Neural cell (in vitro differentiated cells): Measurements from ENCODE around the gene CCDC185. TPM values are rescaled to one million over a fixed set of nuclear protein-coding genes. Genes with fewer than 3 reads are reported as not detected.

Experiments used
- H2AFZ ChIP-seq: fragments of 200-600, 300-800 bp; sonication (generic), shearing (Covaris generic); 2 replicates; pipeline ENCODE4 v1.6.0; 2014; ENCODE audit warnings: low read depth, mild to moderate bottlenecking, antibody characterized with exemption, low read length, moderate library complexity
- H3F3A ChIP-seq: fragments of 200-600 bp; shearing (Covaris generic); 2 replicates; pipeline ENCODE4 v1.6.1; 2016; ENCODE audit warnings: mild to moderate bottlenecking, moderate library complexity, mixed read lengths, antibody characterized with exemption, low read length; ENCODE audit not compliant: insufficient read depth, poor library complexity, severe bottlenecking
- H3K27ac ChIP-seq: fragments of 200-600, 300-800 bp; sonication (generic), shearing (Covaris generic); 2 replicates; pipeline ENCODE4 v1.5.1; 2014; ENCODE audit warnings: mild to moderate bottlenecking, low read length, moderate library complexity
- H3K27me3 ChIP-seq: fragments of 300-800, 200-600 bp; sonication (generic), shearing (Covaris generic); 2 replicates; pipeline ENCODE4 v1.6.0; 2014; ENCODE audit warnings: mild to moderate bottlenecking, low read depth, low read length, moderate library complexity; ENCODE audit not compliant: insufficient read depth
- H3K36me3 ChIP-seq: fragments of 300-800, 200-600 bp; sonication (generic), shearing (Covaris generic); 2 replicates; pipeline ENCODE4 v1.5.1; 2014; ENCODE audit warnings: mild to moderate bottlenecking, antibody characterized with exemption, low read length, moderate library complexity; ENCODE audit not compliant: insufficient read depth
- H3K4me2 ChIP-seq: fragments of 300-800, 200-600 bp; sonication (generic), shearing (Covaris generic); 2 replicates; pipeline ENCODE4 v1.6.0; 2014; ENCODE audit warnings: mild to moderate bottlenecking, low read length
- H3K4me3 ChIP-seq: fragments of 300-800, 200-600 bp; sonication (generic), shearing (Covaris generic); 2 replicates; pipeline ENCODE4 v1.5.1; 2014; ENCODE audit warnings: mild to moderate bottlenecking, low read length, moderate library complexity
- H3K79me2 ChIP-seq: fragments of 200-600 bp; shearing (Covaris generic); replicated peaks from 2 replicates; pipeline ENCODE4 v1.6.0; 2014; ENCODE audit warnings: mild to moderate bottlenecking, low read length, moderate library complexity; ENCODE audit not compliant: insufficient read depth
- H3K9ac ChIP-seq: fragments of 300-800, 200-600 bp; sonication (generic), shearing (Covaris generic); 2 replicates; pipeline ENCODE4 v1.6.1; 2016; ENCODE audit warnings: mild to moderate bottlenecking, low read length, mixed read lengths
- H3K9me2 ChIP-seq: fragments of 200-600 bp; shearing (Covaris generic); 2 replicates; pipeline ENCODE4 v1.6.1; 2016; ENCODE audit warnings: mild to moderate bottlenecking, low read length, mixed read lengths; ENCODE audit not compliant: insufficient read depth
- H3K9me3 ChIP-seq: fragments of 200-600, 300-800 bp; sonication (generic), shearing (Covaris generic); 2 replicates; pipeline ENCODE4 v1.6.1; 2016; ENCODE audit warnings: mild to moderate bottlenecking, mixed run types, low read length, moderate library complexity, mixed read lengths
- H4K20me1 ChIP-seq: fragments of 200-600 bp; shearing (Covaris generic); 2 replicates; pipeline ENCODE4 v1.6.1; 2016; ENCODE audit warnings: mild to moderate bottlenecking, mixed run types; ENCODE audit not compliant: insufficient read depth
- CTCF ChIP-seq: fragments of 450-650 bp; IDR thresholded peaks from 2 replicates; pipeline ENCODE4 v1.5.1; 2014; ENCODE audit warnings: antibody characterized with exemption, mild to moderate bottlenecking, moderate library complexity; ENCODE audit not compliant: poor library complexity, severe bottlenecking
- EP300 ChIP-seq: fragments of 450-650 bp; conservative IDR thresholded peaks from 2 replicates; pipeline ENCODE4 v1.6.1; 2014; ENCODE audit warnings: antibody characterized with exemption, mild to moderate bottlenecking, moderate library complexity; ENCODE audit not compliant: poor library complexity, severe bottlenecking
- EZH2 ChIP-seq: fragments of 200-600, 300-800 bp; shearing (Covaris generic), sonication (generic); IDR thresholded peaks from 2 replicates; pipeline ENCODE4 v1.6.1; 2014; ENCODE audit warnings: antibody characterized with exemption, low read length, borderline replicate concordance, mild to moderate bottlenecking; ENCODE audit not compliant: insufficient read depth, poor library complexity, severe bottlenecking
- MXI1 ChIP-seq: fragments of 450-650 bp; conservative IDR thresholded peaks from 2 replicates; pipeline ENCODE4 v1.6.1; 2014; ENCODE audit warnings: antibody characterized with exemption, mild to moderate bottlenecking; ENCODE audit not compliant: poor library complexity, severe bottlenecking
- POLR2AphosphoS5 ChIP-seq: IDR thresholded peaks from 2 replicates; pipeline ENCODE4 v1.6.1; 2012
- RAD21 ChIP-seq: fragments of 450-650 bp; conservative IDR thresholded peaks from 2 replicates; pipeline ENCODE4 v1.6.1; 2014; ENCODE audit warnings: antibody characterized with exemption, mild to moderate bottlenecking, moderate library complexity
- REST ChIP-seq: IDR thresholded peaks from 2 replicates; pipeline ENCODE4 v1.6.1; 2012; ENCODE audit warnings: borderline replicate concordance
- SMC3 ChIP-seq: fragments of 450-650 bp; conservative IDR thresholded peaks from 2 replicates; pipeline ENCODE4 v1.6.1; 2014; ENCODE audit warnings: antibody characterized with exemption, mild to moderate bottlenecking, moderate library complexity; ENCODE audit not compliant: poor library complexity
- TAF1 ChIP-seq: IDR thresholded peaks from 2 replicates; pipeline ENCODE4 v1.6.1; 2012; ENCODE audit warnings: low read depth
- polyA plus RNA-seq: library from polyadenylated mRNA; depleted of rRNA; stranded (reverse); fragments of >200 nt; gene quantifications from 2 replicates; pipeline ENCODE4 v1.2.3, GENCODE V29; 2014

The CCDC185 gene
- polyA plus RNA-seq, 1 donor from 2014 or later: not detected

- H4K20me1 ChIP-seq: no peaks in the 10 kb centered on the region
- no peaks in the 10 kb centered on the region for H3K9me2 ChIP-seq
- no peaks in the 10 kb centered on the region for H3F3A ChIP-seq
- H3K36me3 ChIP-seq: no peaks in the 10 kb centered on the region
- no peak overlapping the region for H3K4me2 ChIP-seq
- no peak overlapping the region for H3K27ac ChIP-seq
- H3K9ac ChIP-seq: no peak overlapping the region
- no peaks in the 10 kb centered on the region for H3K9me3 ChIP-seq
- H3K27me3 ChIP-seq: peaks cover 2% of the 10 kb centered on the region
- TF ChIP-seq CTCF (no peak), REST (no peak), MXI1 (no peak), SMC3 (no peak), TAF1 (no peak), EZH2 (no peak), POLR2AphosphoS5 (no peak), RAD21 (no peak), EP300 (no peak)
- no peaks in the 10 kb centered on the region for H3K79me2 ChIP-seq
- H3K4me3 ChIP-seq: no peak overlapping the region
- H2AFZ ChIP-seq: no peak overlapping the region
These were observed 34.4 kb upstream of the CCDC185 start for GRCh38 chr1:223358826-223359225.

- peak overlapping the region; percentile 99 for H3K4me3 ChIP-seq
- no peaks in the 10 kb centered on the region for H3F3A ChIP-seq
- H3K27ac ChIP-seq: peak overlapping the region; percentile 79
- H2AFZ ChIP-seq: peak overlapping the region; percentile 63
- H3K4me2 ChIP-seq: peak overlapping the region; percentile 62
- no peaks in the 10 kb centered on the region for H3K9me2 ChIP-seq
- TF ChIP-seq MXI1 (peak; percentile 52), RAD21 (peak; percentile 27), REST (peak; percentile 12), SMC3 (peak; percentile 11), EP300 (no peak)
- peak overlapping the region; percentile 82 for H3K9ac ChIP-seq
- no peaks in the 10 kb centered on the region for H3K79me2 ChIP-seq
- H4K20me1 ChIP-seq: no peaks in the 10 kb centered on the region
- H3K27me3 ChIP-seq: peaks cover 21% of the 10 kb centered on the region
- H3K9me3 ChIP-seq: no peaks in the 10 kb centered on the region
- H3K36me3 ChIP-seq: no peaks in the 10 kb centered on the region
These were observed 30.0 kb upstream of the CCDC185 start for GRCh38 chr1:223363057-223363855.
